ENCODE measurements around the gene DAPK3. TPM values are rescaled to one million over a fixed set of nuclear protein-coding genes. Genes with fewer than 3 reads are reported as not detected.
"Not testable (repeated sequence)": the region's sequence is repeated elsewhere in the genome, so short reads cannot be mapped to it uniquely, and the experiment has no call there.

Gene DAPK3
- total RNA-seq, 4 donors from 2014 or later, result 38.2 to 60.4 (median 45.9) TPM

- Histone ChIP-seq H3K27ac (no peak overlapping the region), H3K4me1 (peaks cover 25 to 68% (median 31%) of the 10 kb centered on the region in 3 donors), H3K4me3 (no peak overlapping the region), H3K36me3 (peaks cover 18 to 82% (median 22%) of the 10 kb centered on the region in 3 donors), H3K9me3 (no peaks in the 10 kb centered on the region), H3K27me3 (no peaks in the 10 kb centered on the region)
- intact Hi-C loops (cut with DNase I), result no loop called here
- WGBS, 2 donors, result 80 to 93% methylated on average over 5 to 10 of the region's 20 CpGs
- TF ChIP-seq CTCF (IDR thresholded peaks at IDR 0.05) (no peak), POLR2A (IDR thresholded peaks at IDR 0.05) (no peak)
- DNase-seq, result no peak
Measured at GRCh38 chr19:4013886-4014540, 43.1 kb upstream of the DAPK3 start.

DNA sequence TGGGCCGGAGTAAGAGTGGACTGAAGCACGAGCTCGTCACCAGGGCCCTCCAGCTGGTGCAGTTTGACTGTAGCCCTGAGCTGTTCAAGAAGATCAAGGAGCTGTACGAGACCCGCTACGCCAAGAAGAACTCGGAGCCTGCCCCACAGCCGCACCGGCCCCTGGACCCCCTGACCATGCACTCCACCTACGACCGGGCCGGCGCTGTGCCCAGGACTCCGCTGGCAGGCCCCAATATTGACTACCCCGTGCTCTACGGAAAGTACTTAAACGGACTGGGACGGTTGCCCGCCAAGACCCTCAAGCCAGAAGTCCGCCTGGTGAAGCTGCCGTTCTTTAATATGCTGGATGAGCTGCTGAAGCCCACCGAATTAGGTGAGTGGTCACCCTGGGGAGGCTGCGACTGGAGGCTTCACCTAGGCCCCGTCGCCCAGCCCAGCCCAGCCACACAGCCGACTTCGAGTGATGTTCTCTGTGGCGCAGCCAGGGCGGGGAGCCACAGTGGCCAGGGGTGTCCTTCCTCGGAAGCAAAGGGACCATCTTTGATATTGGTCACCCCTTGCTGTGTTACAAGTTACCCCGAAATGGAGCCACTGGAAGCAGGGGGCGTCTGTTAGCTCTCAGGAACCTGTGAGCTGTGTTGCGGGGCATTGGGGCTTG is 42.2 kb upstream of the DAPK3 start:
- Histone ChIP-seq H3K4me1 (peaks cover 34 to 72% (median 39%) of the 10 kb centered on the region in 3 donors), H3K9me3 (no peaks in the 10 kb centered on the region), H3K36me3 (peaks cover 18 to 73% (median 22%) of the 10 kb centered on the region in 3 donors), H3K27ac (no peak overlapping the region), H3K4me3 (no peak overlapping the region), H3K27me3 (no peaks in the 10 kb centered on the region)
- DNase-seq, result no peak
- WGBS, 2 donors, result 94 to 97% methylated on average over 13 to 17 of the region's 33 CpGs
- intact Hi-C loops (cut with DNase I), result no loop called here
- TF ChIP-seq POLR2A (IDR thresholded peaks at IDR 0.05) (no peak), CTCF (IDR thresholded peaks at IDR 0.05) (no peak)

GRCh38 chr19:4012092-4012974 is 41.4 kb upstream of the DAPK3 start:
- no peak overlapping the region for H3K27ac ChIP-seq
- 72 to 77% methylated on average over 10 to 19 of the region's 27 CpGs for WGBS, 2 donors
- H3K9me3 ChIP-seq, result no peaks in the 10 kb centered on the region
- no peak for DNase-seq
- H3K4me3 ChIP-seq, result no peak overlapping the region
- TF ChIP-seq POLR2A (IDR thresholded peaks at IDR 0.05), result no peak
- TF ChIP-seq CTCF (IDR thresholded peaks at IDR 0.05), result no peak
- H3K27me3 ChIP-seq, result no peaks in the 10 kb centered on the region
- H3K36me3 ChIP-seq, result peaks cover 18 to 68% (median 22%) of the 10 kb centered on the region in 3 donors
- peaks cover 35 to 74% (median 39%) of the 10 kb centered on the region in 3 donors for H3K4me1 ChIP-seq
- intact Hi-C loops (cut with DNase I), result no loop called here

DNA sequence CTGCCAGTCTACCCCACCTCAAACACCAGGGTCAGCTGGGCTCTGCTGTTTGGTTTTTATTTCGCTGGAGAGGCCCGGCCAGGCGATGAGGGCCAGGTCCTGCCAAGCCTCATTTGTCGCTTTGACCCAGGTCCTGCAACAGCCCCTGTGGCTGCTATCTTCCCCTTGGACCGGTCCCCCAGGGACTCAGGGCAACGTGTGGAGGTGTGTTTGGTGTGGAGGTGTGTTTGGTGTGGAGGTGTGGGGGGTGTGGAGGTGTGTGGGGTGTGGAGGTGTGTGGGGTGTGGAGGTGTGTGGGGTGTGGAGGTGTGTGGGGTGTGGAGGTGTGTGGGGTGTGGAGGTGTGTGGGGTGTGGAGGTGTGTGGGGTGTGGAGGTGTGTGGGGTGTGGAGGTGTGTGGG is 40.5 kb upstream of the DAPK3 start:
- H3K9me3 ChIP-seq; H3K4me3 ChIP-seq; H3K27me3 ChIP-seq; intact Hi-C loops (cut with DNase I); DNase-seq: not testable (repeated sequence)
- H3K27ac ChIP-seq, result peak overlapping the region in 1 of 4 donors; percentile 46
- H3K4me1 ChIP-seq, result peaks cover 40 to 79% (median 44%) of the 10 kb centered on the region in 3 donors
- WGBS, 2 donors, result 90 to 91% methylated on average over 2 to 4 of the region's 6 CpGs
- H3K36me3 ChIP-seq, result peaks cover 18 to 59% (median 22%) of the 10 kb centered on the region in 3 donors

GRCh38 chr19:4010808-4011110 is 39.9 kb upstream of the DAPK3 start:
- TF ChIP-seq POLR2A (IDR thresholded peaks at IDR 0.05) (no peak), CTCF (IDR thresholded peaks at IDR 0.05) (no peak)

More at GRCh38 chr19:4010808-4011110, 39.9 kb upstream of the DAPK3 start:
- peaks cover 40 to 75% (median 41%) of the 10 kb centered on the region in 3 donors for H3K4me1 ChIP-seq
- peaks cover 18 to 52% (median 22%) of the 10 kb centered on the region in 3 donors for H3K36me3 ChIP-seq
- no peaks in the 10 kb centered on the region for H3K27me3 ChIP-seq
- H3K4me3 ChIP-seq, result no peak overlapping the region
- no peaks in the 10 kb centered on the region for H3K9me3 ChIP-seq
- DNase-seq, result no peak
- 65 to 75% methylated on average over 6 to 11 of the region's 14 CpGs for WGBS, 2 donors
- intact Hi-C loops (cut with DNase I), result no loop called here
- peak overlapping the region in 1 of 4 donors; percentile 46 for H3K27ac ChIP-seq

All from esophagus squamous epithelium (tissue), 5 donors.